ENCODE measurements around the gene CACYBP.
A peak's percentile ranks its signal among the peaks of the same experiment; 100 is the strongest.

The CACYBP gene

GRCh38 chr1:174999936-175000696, at the start of gene CACYBP:
Gene CACYBP (plus strand): TSS chr1:174999947. CDS start chr1:175000181, 234 bp downstream.
- peak in 1 of 2 donors; percentile 42 for DNase-seq

GRCh38 chr1:174953285-174954072, 46.3 kb upstream of the CACYBP start:
- DNase-seq, result peak in 1 of 2 donors; percentile 2

- DNase-seq, result no peak
These were observed 45.7 kb upstream of the CACYBP start for GRCh38 chr1:174954073-174954460.

- no peak for DNase-seq
These were observed 44.8 kb upstream of the CACYBP start for GRCh38 chr1:174954671-174955669.

GRCh38 chr1:174956086-174956485, 43.7 kb upstream of the CACYBP start:
- DNase-seq, result no peak

GRCh38 chr1:174956976-174957375, 42.8 kb upstream of the CACYBP start:
- no peak for DNase-seq

- no peak for DNase-seq
These were observed 41.9 kb upstream of the CACYBP start for GRCh38 chr1:174957829-174958228.

- DNase-seq, result no peak
These were observed 41.4 kb upstream of the CACYBP start for GRCh38 chr1:174958396-174958795.

- no peak for DNase-seq
These were observed 39.4 kb upstream of the CACYBP start for GRCh38 chr1:174960362-174960761.

- peak in 1 of 2 donors; percentile 38 for DNase-seq
These were observed 36.1 kb upstream of the CACYBP start for GRCh38 chr1:174963529-174964125.

GRCh38 chr1:174964261-174964971, 35.3 kb upstream of the CACYBP start:
- DNase-seq, result peak; percentile 24 to 72

- DNase-seq, result peak; percentile 37 to 57
These were observed 34.8 kb upstream of the CACYBP start for GRCh38 chr1:174964972-174965361.

GRCh38 chr1:174965362-174966007, 34.3 kb upstream of the CACYBP start:
- DNase-seq, result peak; percentile 33 to 38

GRCh38 chr1:174966008-174966572, 33.7 kb upstream of the CACYBP start:
- no peak for DNase-seq

GRCh38 chr1:174967845-174968705, 31.7 kb upstream of the CACYBP start:
- peak in 1 of 2 donors; percentile 57 for DNase-seq

GRCh38 chr1:174968750-174969244, 30.9 kb upstream of the CACYBP start:
- DNase-seq, result peak; percentile 36 to 79

- DNase-seq, result peak in 1 of 2 donors; percentile 42
These were observed 29.8 kb upstream of the CACYBP start for GRCh38 chr1:174969977-174970376.

- DNase-seq, result no peak
These were observed 28.3 kb upstream of the CACYBP start for GRCh38 chr1:174971466-174971865.

- no peak for DNase-seq
These were observed 27.8 kb upstream of the CACYBP start for GRCh38 chr1:174971902-174972301.
